HG03159 (cell line): ENCODE data around the gene CCL24.
"Not testable (repeated sequence)": the region's sequence is repeated elsewhere in the genome, so short reads cannot be mapped to it uniquely, and the experiment has no call there.

ENCODE experiments used
- ATAC-seq: cut with Tn5 transposase; IDR thresholded peaks from one replicate; pipeline ENCODE4 v1.9.1; 2021; ENCODE audit warnings: mild to moderate bottlenecking, moderate library complexity; ENCODE audit not compliant: unreplicated experiment

The CCL24 gene

DNA sequence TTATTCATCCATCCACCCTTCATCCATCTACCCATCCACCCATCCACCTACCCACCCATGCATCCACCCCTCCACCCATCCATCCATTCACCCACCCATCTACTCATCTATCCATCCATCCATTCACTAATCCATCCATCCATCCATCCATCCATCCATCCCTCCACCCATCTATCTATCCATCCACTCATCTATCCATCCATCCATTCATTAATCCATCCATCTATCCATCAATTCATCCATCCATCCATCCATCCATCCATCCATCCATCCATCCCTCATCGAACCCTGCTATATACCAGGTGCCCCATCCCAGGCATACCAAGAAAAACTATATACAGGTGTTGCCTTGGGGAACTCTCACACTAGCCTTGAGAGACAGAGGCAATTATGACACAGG is 7.1 kb upstream of the CCL24 start:
- no peak for ATAC-seq

GRCh38 chr7:75819711-75820110 is 6.1 kb upstream of the CCL24 start:
- ATAC-seq = no peak

DNA sequence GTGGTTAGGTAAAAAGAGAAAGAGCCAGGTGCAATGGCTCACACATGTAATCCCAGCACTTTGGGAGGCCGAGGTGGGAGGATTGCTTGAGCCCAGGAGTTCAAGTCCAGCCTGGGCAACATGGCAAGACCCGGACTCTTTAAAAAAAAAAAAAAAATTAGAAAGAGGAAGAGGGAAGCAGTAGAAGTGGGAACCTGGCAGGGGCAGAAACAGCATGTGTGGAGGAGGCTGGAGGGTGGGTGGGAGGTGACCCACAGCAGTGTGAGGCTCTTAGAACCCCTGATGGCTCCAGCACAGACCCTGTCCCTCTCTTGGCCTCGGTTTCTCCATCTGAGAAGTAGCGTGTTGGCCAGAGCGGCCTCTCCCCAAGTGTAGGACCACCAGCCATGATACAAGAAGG is 4.9 kb upstream of the CCL24 start:
- no peak for ATAC-seq

DNA sequence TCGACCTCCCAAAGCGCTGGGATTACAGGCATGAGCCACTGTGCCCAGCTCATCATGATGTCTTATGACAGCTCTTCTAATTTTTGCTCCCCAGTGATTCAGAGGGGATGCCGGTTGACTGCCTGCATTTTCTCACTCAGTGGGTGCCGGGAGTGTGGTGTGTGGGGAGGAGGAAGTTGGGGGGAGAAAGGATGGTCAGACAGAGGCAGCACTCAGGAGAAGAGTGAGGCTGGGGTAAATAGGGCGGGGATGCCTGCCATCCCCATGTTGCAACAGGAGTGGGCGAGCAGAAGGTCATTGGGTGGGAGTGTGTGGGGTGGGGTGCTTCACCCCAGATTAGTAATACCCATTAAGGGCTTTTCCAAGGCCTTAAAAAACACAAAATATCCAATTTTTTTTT is 3.5 kb upstream of the CCL24 start:
- ATAC-seq = no peak

- no peak for ATAC-seq
Measured at GRCh38 chr7:75815418-75816064, 1.9 kb upstream of the CCL24 start.

- no peak for ATAC-seq
Measured at GRCh38 chr7:75814407-75814947, 871 bp upstream of the CCL24 start.

DNA sequence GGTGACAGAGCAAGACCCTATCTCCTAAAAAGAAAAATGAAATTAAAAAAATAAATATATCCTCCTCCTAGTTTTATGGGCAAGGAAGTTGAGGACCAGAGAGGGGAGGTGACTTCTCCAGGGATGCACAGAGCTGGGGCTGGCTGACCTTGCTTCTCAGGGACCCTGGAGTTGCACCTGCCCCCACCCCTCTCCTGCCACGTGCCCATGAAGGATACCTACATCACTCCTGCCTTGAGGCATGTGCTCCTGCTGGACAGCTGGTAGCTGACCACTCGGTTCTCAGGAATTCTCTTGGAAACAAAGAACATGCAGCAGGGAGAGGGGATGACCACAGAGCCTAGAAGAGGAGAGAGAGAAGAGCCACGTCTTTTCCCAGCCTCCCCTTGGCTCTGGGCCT is 522 bp downstream of the CCL24 start:
- ATAC-seq = no peak

GRCh38 chr7:75811894-75812678 is 1.5 kb downstream of the CCL24 start:
- ATAC-seq = no peak

DNA sequence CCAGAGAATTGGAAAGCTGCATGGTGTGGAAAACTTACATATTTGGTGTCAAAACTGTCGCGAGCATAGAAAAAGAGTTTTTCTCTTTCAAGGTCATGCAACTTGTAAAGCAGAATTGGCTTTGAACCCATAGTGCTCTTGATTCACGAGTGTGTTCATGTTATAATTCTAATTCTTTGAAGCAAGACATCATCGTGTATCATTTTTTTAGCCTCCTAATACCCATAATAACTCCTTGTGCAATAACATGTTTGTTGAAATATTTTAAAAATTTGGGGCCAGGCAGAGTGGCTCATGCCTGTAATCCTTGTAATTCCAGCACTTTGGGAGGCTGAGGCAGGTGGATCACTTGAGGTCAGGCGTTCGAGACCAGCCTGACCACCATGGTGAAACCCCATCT is 4.2 kb downstream of the CCL24 start:
- no peak for ATAC-seq

- no peak for ATAC-seq
Measured at GRCh38 chr7:75808106-75808505, 5.5 kb downstream of the CCL24 start.

- no peak for ATAC-seq
Measured at GRCh38 chr7:75807452-75807851, 6.2 kb downstream of the CCL24 start.

DNA sequence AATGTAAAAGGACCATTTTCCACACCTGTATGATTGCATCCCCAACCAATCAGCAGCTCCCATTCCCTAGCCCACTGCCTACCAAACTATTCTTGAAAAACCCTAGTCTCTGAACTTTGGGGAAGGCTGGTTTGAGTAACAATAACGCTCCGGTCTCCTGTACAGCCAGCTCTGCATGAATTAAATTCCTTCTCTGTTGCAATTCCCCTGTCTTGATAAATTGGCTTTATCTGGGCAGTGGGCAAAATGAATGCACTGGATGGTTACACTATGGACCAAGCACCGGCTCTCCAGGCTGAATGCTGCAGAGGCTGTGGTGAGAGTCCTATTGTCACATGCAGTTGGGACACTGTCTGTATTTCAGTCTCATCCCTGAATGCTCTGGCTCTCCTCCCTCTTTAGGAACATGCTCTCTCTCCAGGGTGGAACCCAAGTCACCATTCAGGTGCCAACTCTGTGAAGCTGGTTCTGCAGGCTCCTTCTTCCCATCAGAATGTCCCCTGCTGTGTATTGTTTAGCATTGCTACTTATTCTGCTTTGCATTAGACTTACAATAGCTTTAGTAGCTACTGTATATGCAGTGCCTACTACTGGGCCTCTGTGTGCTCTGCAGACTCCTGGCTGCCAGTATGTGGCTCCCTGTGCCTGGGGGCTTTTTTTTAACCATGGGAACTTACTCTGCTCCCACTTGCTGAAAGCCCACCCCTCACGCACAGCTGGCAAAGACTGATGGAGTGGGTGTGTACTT is 6.9 kb downstream of the CCL24 start:
- no peak for ATAC-seq

DNA sequence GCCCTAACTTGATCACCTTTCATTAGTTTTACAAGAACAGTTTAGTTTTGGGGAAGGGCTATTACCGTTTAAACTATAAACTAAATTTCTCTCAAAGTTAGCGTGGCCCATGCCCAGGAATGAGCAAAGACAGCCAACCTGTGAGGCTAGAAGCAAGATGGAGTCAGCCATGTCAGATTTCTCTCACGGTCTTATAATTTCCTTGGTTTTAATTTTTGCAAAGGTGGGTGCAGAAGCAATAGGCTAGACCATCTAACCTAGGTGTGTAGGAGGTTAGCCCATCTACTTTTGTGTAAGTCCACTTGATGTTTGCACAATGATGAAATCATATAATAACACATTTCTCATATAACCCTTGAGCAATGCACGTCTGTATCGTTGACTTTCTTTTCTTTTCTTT is 8.9 kb downstream of the CCL24 start:
- no peak for ATAC-seq

- ATAC-seq = no peak
Measured at GRCh38 chr7:75804004-75804403, 9.6 kb downstream of the CCL24 start.

GRCh38 chr7:75802552-75802821 is 11.1 kb downstream of the CCL24 start:
- no peak for ATAC-seq

DNA sequence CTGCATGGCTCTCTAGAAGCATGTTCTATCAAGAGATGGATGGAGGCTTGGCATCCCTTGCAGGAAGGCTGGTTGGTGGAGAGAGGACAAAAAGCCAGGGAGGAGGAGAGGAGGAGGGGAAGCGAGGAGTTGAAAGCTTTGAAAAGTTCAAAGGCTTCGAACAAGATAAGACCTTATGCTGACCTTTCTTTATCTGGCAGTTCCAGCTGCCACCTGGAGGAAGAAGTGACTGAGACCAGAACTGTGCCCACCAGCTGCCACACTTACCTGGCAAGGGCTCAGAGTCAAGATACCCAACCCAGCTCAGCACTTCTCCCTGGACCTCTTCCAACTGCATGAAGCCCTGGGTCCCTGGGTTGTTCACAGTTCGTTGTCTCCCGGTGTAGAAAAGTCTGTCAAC is 14.8 kb downstream of the CCL24 start:
- no peak for ATAC-seq

- no peak for ATAC-seq
Measured at GRCh38 chr7:75796420-75796819, 17.2 kb downstream of the CCL24 start.

DNA sequence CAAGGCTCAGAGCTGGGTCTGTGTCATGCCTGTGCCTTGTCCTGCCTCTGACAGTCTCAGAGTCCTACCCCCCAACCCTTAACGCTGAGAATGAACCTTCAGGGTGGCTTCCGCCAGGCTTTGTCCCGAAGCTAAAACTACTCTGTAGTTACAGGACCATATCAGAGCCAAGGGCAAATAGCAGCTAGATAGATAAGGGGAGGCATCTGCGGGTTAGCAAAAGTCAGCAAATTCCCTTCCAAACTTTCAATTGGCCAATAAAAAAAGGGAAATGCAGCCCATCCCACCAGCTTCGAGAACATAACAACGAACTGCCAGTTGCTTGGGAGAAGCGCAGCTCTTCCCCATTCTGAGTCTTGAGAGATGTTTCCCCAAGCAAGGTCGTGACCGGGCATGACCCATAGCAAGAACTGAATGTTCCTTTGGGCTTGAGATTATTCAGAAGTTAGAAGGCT is 17.7 kb downstream of the CCL24 start:
- no peak for ATAC-seq

- no peak for ATAC-seq
Measured at GRCh38 chr7:75793676-75794075, 19.9 kb downstream of the CCL24 start.

DNA sequence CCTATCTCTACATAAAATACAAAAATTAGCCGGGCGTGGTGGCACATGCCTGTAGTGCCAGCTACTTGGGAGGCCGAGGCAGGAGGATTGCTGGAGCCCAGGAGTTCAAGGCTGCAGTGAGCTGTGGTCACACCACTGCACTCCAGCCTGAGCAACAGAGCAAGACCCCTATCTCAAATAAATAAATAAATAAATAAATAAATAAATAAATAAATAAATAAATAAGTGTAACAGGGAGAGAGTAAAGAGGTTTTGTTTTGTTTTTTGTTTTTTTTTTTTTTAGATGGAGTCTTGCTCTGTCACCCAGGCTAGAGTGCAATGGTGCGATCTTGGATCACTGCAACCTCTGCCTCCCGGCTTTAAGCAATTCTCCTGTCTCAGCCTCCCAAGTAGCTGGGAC is 21.0 kb downstream of the CCL24 start:
- not testable (repeated sequence) for ATAC-seq

DNA sequence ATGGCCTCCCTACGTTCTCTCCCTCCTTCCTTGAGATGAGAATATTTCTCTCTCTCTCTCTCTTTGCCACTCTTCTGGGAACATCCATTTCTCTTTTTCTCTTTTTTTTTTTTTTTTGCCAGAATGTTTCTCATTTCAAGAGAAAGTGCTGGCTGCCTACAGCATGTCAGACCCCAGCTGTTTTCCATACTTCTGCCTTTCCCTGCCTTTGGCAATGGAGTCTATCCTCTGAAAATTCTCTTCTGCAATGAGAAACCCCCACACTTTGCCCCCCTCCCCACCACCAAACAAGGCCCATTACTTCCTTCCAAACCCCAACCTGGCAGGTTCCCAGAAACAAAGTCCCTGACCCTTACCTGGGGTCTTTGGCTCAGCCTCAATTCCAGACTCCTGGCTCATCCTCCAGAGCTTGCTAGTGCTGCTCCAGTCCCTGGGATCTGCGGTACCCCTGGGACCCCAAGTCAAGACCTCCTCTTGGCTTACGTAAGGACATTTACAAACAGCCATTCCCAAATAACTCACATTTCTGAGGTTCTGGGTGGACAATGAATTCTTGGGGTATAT is 24.2 kb downstream of the CCL24 start:
- no peak for ATAC-seq
